CD4-positive, CD25-positive, alpha-beta regulatory T cell (primary cell): ENCODE measurements around the gene POLR2E. TPM values are rescaled to one million over a fixed set of nuclear protein-coding genes. Genes with fewer than 3 reads are reported as not detected.
"Not testable (repeated sequence)": the region's sequence is repeated elsewhere in the genome, so short reads cannot be mapped to it uniquely, and the experiment has no call there.

Experiments
- ATAC-seq, 2 donors: fragments of 150-1000 bp; cut with Tn5 transposase; one replicate each; pipeline ENCODE4 v1.10.0; 2021; ENCODE audit warnings: low read depth in 2 of 2, moderate number of reproducible peaks in 2 of 2, moderate library complexity in 1 of 2
- DNase-seq, 3 donors: peaks; one replicate each; pipeline versions ENCODE4 v3.0.0 to v3.0.0-alpha.2; 2012 to 2022; ENCODE audit warnings: mixed read lengths in 1 of 3
- H3K27ac ChIP-seq: one replicate; pipeline ENCODE4 v1.7.0; 2013; ENCODE audit warnings: mild to moderate bottlenecking, low read length; ENCODE audit not compliant: insufficient read depth, poor library complexity, severe bottlenecking
- H3K27me3 ChIP-seq: one replicate; pipeline ENCODE4 v1.7.0; 2013; ENCODE audit warnings: low read length; ENCODE audit not compliant: control insufficient read depth, insufficient read depth
- H3K36me3 ChIP-seq: one replicate; pipeline ENCODE4 v1.7.0; 2013; ENCODE audit warnings: mild to moderate bottlenecking, low read length, moderate library complexity; ENCODE audit not compliant: control insufficient read depth, insufficient read depth
- H3K4me1 ChIP-seq: 2 replicates; pipeline ENCODE4 v1.7.0; 2013; ENCODE audit warnings: mild to moderate bottlenecking, low read length; ENCODE audit not compliant: insufficient read depth, control insufficient read depth, poor library complexity, severe bottlenecking
- H3K4me3 ChIP-seq: one replicate; pipeline ENCODE4 v1.7.0; 2013; ENCODE audit warnings: low read depth, mild to moderate bottlenecking, low read length, moderate library complexity
- H3K9me3 ChIP-seq, 2 experiments: 1 replicate in 1 of 2; 2 replicates in 1 of 2; pipeline ENCODE4 v1.7.0; 2013; ENCODE audit warnings: low read length in 2 of 2, mild to moderate bottlenecking in 1 of 2, moderate library complexity in 1 of 2; ENCODE audit not compliant: control insufficient read depth in 2 of 2
- H3K27ac Mint-ChIP-seq, 3 donors: one replicate each; pipeline ENCODE4 v1.8.0; 2020 to 2022; ENCODE audit warnings: mild to moderate bottlenecking in 3 of 3, mixed read lengths in 3 of 3, moderate library complexity in 2 of 3
- H3K27me3 Mint-ChIP-seq: one replicate; pipeline ENCODE4 v1.8.0; 2022; ENCODE audit warnings: mild to moderate bottlenecking, mixed read lengths
- H3K36me3 Mint-ChIP-seq: one replicate; pipeline ENCODE4 v1.8.0; 2020; ENCODE audit warnings: mixed read lengths
- H3K4me1 Mint-ChIP-seq, 4 donors: one replicate each; pipeline ENCODE4 v1.8.0; 2020 to 2022; ENCODE audit warnings: mixed read lengths in 4 of 4, mild to moderate bottlenecking in 1 of 4
- H3K4me3 Mint-ChIP-seq, 4 donors: one replicate each; pipeline ENCODE4 v1.8.0; 2020 to 2022; ENCODE audit warnings: mild to moderate bottlenecking in 4 of 4, mixed read lengths in 4 of 4, moderate library complexity in 3 of 4
- H3K9me3 Mint-ChIP-seq, 7 donors: one replicate each; pipeline ENCODE4 v1.8.0; 2020 to 2022; ENCODE audit warnings: mixed read lengths in 7 of 7, mild to moderate bottlenecking in 3 of 7, moderate library complexity in 2 of 7
- polyA plus RNA-seq, 4 donors: library from polyadenylated mRNA; unstranded; fragments of 300-500 nt; fragmentation: Illumina TruSeq; gene quantifications; one replicate each; pipeline ENCODE4 v1.2.3, GENCODE V29; 2021
- total RNA-seq: library from RNA; stranded (reverse); gene quantifications from one replicate; pipeline ENCODE4 v1.2.3, GENCODE V29; 2022

The POLR2E gene
- total and polyA plus RNA-seq, 5 donors from 2014 or later = 72.4 to 145 (median 125) TPM

DNA sequence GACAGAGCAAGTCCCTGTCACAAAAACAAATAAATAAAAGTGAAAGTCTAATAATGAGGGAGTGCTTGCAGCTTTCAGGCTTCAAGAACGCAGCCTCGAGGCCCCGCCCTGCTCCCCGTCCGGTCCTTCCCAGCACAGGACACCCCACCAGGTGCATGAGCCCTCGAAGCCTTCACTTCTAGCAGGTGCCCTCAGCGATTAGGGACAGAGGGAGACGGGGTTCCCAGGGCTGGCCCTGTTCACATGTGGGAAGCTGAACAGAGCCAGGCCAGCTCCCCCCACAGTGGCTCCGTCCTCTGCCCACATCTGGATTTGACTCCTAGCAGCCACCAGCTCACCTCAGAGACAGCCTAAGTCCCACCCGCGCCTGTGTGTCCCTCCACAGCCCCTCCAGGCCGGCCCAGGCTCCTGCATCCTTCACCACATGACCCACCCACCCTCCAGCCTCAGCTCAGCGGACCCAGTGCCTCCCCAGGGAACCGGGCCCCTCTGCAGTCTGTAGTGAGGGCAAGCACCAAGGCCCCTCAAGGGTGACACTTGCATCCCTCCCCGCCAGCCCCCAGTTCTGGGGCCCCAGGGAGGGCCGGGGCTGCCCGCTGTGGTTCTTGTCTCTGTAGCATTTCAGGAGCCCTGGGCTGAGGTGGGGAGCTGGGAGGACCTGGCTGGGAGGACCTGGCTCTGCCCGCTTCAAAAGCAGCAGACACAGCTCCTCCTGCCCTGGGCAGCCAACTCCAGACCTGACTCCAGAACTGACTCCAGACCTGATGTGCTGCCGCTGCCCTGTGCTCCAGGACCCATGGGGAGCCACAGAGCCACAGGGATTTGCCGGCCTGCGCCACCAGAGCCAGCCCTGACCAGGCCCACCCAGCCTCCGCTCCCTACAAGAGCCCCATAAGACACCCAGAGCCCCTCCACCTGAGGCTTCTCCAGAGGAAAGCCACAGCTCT, 35.9 kb upstream of the POLR2E start:
- Histone ChIP-seq H3K9me3 (no peaks in the 10 kb centered on the region), H3K4me1 (peaks cover 49% of the 10 kb centered on the region), H3K27me3 (no peaks in the 10 kb centered on the region), H3K36me3 (peaks cover 17% of the 10 kb centered on the region), H3K27ac (peak overlapping the region; percentile 92), H3K4me3 (peak overlapping the region; percentile 66)
- ATAC-seq (peak; percentile 36 to 41), DNase-seq (peak in 2 of 3 donors; percentile 53 to 82)
- H3K36me3 Mint-ChIP-seq = no peaks in the 10 kb centered on the region
- H3K9me3 Mint-ChIP-seq = no peaks in the 10 kb centered on the region
- H3K4me3 Mint-ChIP-seq = peak overlapping the region; percentile 87 to 99 (median 92)
- H3K27ac Mint-ChIP-seq = peak overlapping the region; percentile 87 to 94 (median 93)
- no peaks in the 10 kb centered on the region for H3K27me3 Mint-ChIP-seq
- H3K4me1 Mint-ChIP-seq = peaks cover 0 to 46% (median 12%) of the 10 kb centered on the region in 4 donors

DNA sequence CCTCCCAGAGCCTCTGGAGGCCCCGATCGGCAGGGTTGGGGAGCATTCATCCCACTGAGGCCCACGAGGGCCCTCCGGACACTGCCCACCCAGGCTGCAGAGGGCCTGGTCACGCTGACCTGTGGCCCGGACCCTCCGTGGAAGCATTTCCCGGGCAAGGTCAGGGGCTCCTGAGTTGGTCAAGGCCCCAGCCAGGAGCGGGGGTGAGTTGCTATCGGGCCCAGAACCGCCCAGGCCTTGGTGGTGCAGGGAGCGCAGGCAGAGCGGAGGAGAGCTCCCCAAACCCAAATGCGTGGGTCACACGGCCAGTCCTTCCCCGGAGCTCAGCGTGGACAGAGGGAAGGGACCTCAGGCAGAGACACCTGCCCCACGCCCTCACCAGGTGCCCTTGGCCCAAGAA, 34.4 kb upstream of the POLR2E start:
- Mint-ChIP-seq H3K9me3 (no peaks in the 10 kb centered on the region), H3K27ac (peak overlapping the region in 1 of 3 donors; percentile 87), H3K27me3 (no peaks in the 10 kb centered on the region), H3K4me1 (peaks cover 0 to 40% (median 9%) of the 10 kb centered on the region in 4 donors), H3K36me3 (no peaks in the 10 kb centered on the region), H3K4me3 (peak overlapping the region in 2 of 4 donors; percentile 15 to 99)
- no peak for DNase-seq
- H3K36me3 ChIP-seq = peaks cover 26% of the 10 kb centered on the region
- no peak for ATAC-seq
- H3K27ac ChIP-seq = peak overlapping the region; percentile 92
- no peaks in the 10 kb centered on the region for H3K9me3 ChIP-seq
- H3K27me3 ChIP-seq = no peaks in the 10 kb centered on the region
- H3K4me1 ChIP-seq = peaks cover 42% of the 10 kb centered on the region
- H3K4me3 ChIP-seq = no peak overlapping the region

DNA sequence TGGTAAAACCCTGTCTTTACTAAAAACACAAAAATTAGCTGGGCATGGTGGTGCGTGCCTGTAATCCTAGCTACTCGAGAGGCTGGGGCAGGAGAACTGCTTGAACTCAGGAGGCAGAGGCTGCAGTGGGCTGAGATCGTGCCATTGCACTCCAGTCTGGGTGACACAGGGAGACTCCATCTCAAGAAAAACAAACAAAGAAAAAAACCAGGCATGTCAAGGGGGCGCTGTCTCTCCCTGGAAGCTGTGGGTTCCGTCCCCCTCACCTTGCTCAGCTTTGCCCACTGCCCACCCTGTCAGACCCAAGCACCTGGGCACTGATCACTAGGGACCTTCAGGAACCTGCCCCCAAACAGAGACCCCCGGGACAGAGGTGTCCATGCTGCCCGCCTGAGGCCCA, 33.9 kb upstream of the POLR2E start:
- H3K36me3 Mint-ChIP-seq, H3K4me3 ChIP-seq, DNase-seq, H3K9me3 Mint-ChIP-seq, H3K27ac Mint-ChIP-seq, H3K27me3 ChIP-seq, H3K9me3 ChIP-seq, H3K27me3 Mint-ChIP-seq, ATAC-seq: not testable (repeated sequence)
- Mint-ChIP-seq H3K4me3 (peak overlapping the region; percentile 29 to 57 (median 40)), H3K4me1 (peaks cover 0 to 36% (median 9%) of the 10 kb centered on the region in 4 donors)
- peaks cover 42% of the 10 kb centered on the region for H3K4me1 ChIP-seq
- H3K27ac ChIP-seq = peak overlapping the region; percentile 92
- peaks cover 29% of the 10 kb centered on the region for H3K36me3 ChIP-seq

DNA sequence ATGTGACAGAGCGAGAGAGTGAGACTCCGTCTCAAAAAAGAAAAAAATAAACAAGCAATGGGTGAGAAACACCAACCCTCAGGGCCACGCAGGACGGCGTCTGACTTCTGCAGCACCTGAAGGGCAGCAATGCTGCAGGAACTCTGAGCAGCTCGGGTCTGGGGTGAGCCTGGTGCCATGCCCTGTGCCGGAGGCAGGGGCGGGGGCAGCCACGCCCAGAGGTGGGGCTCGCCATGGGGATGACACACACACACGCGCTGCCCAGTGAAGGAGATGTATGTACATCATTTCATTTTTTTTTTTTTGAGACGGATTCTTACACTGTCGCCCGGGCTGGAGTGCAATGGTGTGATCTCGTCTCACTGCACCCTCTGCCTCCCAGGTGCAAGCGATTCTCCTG, 32.9 kb upstream of the POLR2E start:
- H3K27me3 Mint-ChIP-seq = no peaks in the 10 kb centered on the region
- peaks cover 0 to 30% (median 5%) of the 10 kb centered on the region in 4 donors for H3K4me1 Mint-ChIP-seq
- peak overlapping the region in 1 of 4 donors; percentile 56 for H3K4me3 Mint-ChIP-seq
- H3K36me3 ChIP-seq = peaks cover 37% of the 10 kb centered on the region
- no peaks in the 10 kb centered on the region for H3K36me3 Mint-ChIP-seq
- no peaks in the 10 kb centered on the region for H3K27me3 ChIP-seq
- H3K4me3 ChIP-seq = no peak overlapping the region
- H3K4me1 ChIP-seq = peaks cover 33% of the 10 kb centered on the region
- no peak for ATAC-seq
- peak overlapping the region in 2 of 3 donors; percentile 26 to 38 for H3K27ac Mint-ChIP-seq
- H3K27ac ChIP-seq = no peak overlapping the region
- H3K9me3 Mint-ChIP-seq = no peaks in the 10 kb centered on the region
- H3K9me3 ChIP-seq = no peaks in the 10 kb centered on the region
- DNase-seq = no peak

DNA sequence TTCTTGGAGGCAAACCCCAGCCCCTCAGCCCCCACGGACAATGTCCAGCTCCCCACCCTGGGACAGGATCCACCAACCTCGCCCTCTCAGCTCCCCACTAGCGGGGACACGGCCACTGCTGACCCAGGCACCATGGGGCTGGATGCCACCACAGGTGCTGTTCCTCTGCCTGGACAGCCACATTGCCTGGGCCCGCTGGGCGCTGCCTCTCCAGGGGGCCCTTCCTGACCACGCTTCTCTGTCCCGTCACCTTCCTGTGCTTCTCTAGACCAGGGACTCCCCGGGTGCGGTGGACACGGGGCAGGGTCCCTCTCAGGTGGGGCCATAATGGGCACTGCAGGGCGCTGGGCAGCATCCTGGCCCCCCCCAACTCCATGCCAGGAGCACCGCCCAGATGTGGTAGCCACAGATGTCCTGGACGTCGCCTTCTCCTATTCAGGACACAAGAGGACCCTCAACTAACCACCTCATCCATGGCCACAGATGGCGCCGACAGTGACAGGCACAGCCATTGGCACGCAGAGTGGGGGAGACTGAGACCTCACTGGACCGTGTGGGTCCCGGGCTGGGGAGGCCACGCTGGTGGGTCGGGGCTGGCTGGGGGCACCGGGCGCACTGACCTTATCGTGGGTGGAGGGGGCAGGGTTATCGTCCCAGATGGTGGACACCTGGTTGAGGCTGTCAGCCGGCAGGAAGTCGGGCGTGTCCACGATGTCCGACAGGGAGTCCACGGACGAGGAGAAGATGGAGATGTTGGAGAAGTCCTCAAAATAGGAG, 32.0 kb upstream of the POLR2E start:
- H3K27me3 ChIP-seq = no peaks in the 10 kb centered on the region
- H3K9me3 ChIP-seq = no peaks in the 10 kb centered on the region
- H3K4me3 ChIP-seq = no peak overlapping the region
- no peak for DNase-seq
- H3K4me1 ChIP-seq = peaks cover 24% of the 10 kb centered on the region
- no peak overlapping the region for H3K27ac ChIP-seq
- no peaks in the 10 kb centered on the region for H3K9me3 Mint-ChIP-seq
- H3K4me1 Mint-ChIP-seq = peaks cover 0 to 27% (median 5%) of the 10 kb centered on the region in 4 donors
- no peaks in the 10 kb centered on the region for H3K36me3 Mint-ChIP-seq
- no peak for ATAC-seq
- peak overlapping the region in 1 of 4 donors; percentile 58 for H3K4me3 Mint-ChIP-seq
- peak overlapping the region in 1 of 3 donors; percentile 26 for H3K27ac Mint-ChIP-seq
- peaks cover 42% of the 10 kb centered on the region for H3K36me3 ChIP-seq
- H3K27me3 Mint-ChIP-seq = no peaks in the 10 kb centered on the region

DNA sequence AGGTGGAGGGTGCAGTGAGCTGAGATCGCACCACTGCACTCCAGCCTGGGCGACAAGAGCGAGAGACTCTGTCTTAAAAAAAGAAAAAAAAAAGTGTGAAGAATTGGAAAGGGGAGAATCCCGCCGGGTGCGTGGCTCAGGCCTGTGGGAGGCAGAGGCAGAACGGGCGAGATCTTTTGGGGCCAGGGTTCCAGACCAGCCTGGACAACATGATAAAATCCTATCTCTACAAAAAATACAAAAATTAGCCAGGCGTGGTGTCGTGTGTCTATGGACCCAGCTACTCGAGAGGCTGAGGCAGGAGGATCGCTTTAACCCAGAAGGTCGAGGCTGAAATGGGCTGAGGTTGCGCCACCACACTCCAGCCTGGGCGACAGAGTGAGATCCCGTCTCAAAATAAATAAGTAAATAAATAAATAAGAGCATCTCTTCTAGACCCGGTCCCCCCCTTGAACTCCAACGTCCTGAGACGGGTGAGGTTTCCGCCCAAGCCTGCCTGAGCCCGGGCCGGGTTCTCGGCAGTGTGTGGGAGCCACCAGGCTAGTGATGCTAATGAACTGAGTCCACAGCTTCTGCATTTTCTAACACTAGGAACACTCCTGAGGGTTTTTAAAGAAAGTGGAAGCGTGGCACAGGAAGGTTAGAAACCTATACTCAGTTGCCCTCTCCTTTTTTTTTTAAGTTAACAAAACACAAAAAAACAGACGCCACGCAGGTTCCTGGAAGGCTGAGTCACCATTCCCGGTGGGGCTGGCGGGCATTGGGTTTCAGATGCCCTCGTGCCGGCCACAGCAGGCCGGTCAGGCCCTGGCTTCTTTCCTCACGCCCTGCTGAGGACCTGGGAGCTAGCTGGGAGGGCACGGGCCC, 30.7 kb upstream of the POLR2E start:
- no peaks in the 10 kb centered on the region for H3K9me3 Mint-ChIP-seq
- Histone ChIP-seq H3K27me3 (no peaks in the 10 kb centered on the region), H3K4me3 (no peak overlapping the region), H3K36me3 (peaks cover 56% of the 10 kb centered on the region), H3K9me3 (no peaks in the 10 kb centered on the region), H3K27ac (no peak overlapping the region), H3K4me1 (peaks cover 18% of the 10 kb centered on the region)
- peak overlapping the region in 1 of 3 donors; percentile 9 for H3K27ac Mint-ChIP-seq
- no peak for ATAC-seq
- no peak for DNase-seq
- no peaks in the 10 kb centered on the region for H3K27me3 Mint-ChIP-seq
- H3K36me3 Mint-ChIP-seq = peaks cover 8% of the 10 kb centered on the region
- H3K4me1 Mint-ChIP-seq = peaks cover 0 to 24% (median 5%) of the 10 kb centered on the region in 4 donors
- no peak overlapping the region for H3K4me3 Mint-ChIP-seq
